ENCODE results near the gene GMDS.

Gene GMDS

GRCh38 chr6:1643830-1644445, 601.5 kb downstream of the GMDS start:
- Histone ChIP-seq H3K36me3 (replicated peaks; ENCODE audit: insufficient read depth, low read length) (no peaks in the 10 kb centered on the region), H3F3A (ENCODE audit: insufficient read depth, low read length) (no peaks in the 10 kb centered on the region), H3K9ac (ENCODE audit: low read length) (no peak overlapping the region), H3K27me3 (replicated peaks; ENCODE audit: insufficient read depth, low read length) (no peaks in the 10 kb centered on the region), H3K4me2 (ENCODE audit: low read depth, low read length) (no peak overlapping the region), H3K9me2 (replicated peaks; ENCODE audit: insufficient read depth, low read length) (no peaks in the 10 kb centered on the region), H2AFZ (ENCODE audit: low read length) (no peak overlapping the region), H3K9me3 (replicated peaks; ENCODE audit: insufficient read depth, low read length) (no peaks in the 10 kb centered on the region), H3K4me3 (ENCODE audit: low read length) (no peak overlapping the region), H4K20me1 (ENCODE audit: insufficient read depth, low read length) (no peaks in the 10 kb centered on the region), H3K79me2 (ENCODE audit: low read length) (no peaks in the 10 kb centered on the region), H3K4me1 (ENCODE audit: low read length) (no peaks in the 10 kb centered on the region), H3K27ac (ENCODE audit: low read length) (no peak overlapping the region)
- DNase-seq = no peak
- TF ChIP-seq EZH2phosphoT487 (IDR thresholded peaks at IDR 0.05; ENCODE audit: low read length) (no peak), EZH2 (optimal IDR thresholded peaks at IDR 0.05; ENCODE audit: low read depth, low read length) (no peak), CTCF (IDR thresholded peaks at IDR 0.05; ENCODE audit: low read length) (no peak)

GRCh38 chr6:1643111-1643510, 602.3 kb downstream of the GMDS start:
- H3K27me3 ChIP-seq (replicated peaks; ENCODE audit: insufficient read depth, low read length) = no peaks in the 10 kb centered on the region
- no peak overlapping the region for H2AFZ ChIP-seq (ENCODE audit: low read length)
- no peaks in the 10 kb centered on the region for H3K9me2 ChIP-seq (replicated peaks; ENCODE audit: insufficient read depth, low read length)
- TF ChIP-seq CTCF (IDR thresholded peaks at IDR 0.05; ENCODE audit: low read length) (no peak), EZH2 (optimal IDR thresholded peaks at IDR 0.05; ENCODE audit: low read depth, low read length) (no peak), EZH2phosphoT487 (IDR thresholded peaks at IDR 0.05; ENCODE audit: low read length) (no peak)
- H3K79me2 ChIP-seq (ENCODE audit: low read length) = no peaks in the 10 kb centered on the region
- no peak overlapping the region for H3K27ac ChIP-seq (ENCODE audit: low read length)
- no peak for DNase-seq
- H3K4me1 ChIP-seq (ENCODE audit: low read length) = no peaks in the 10 kb centered on the region
- H3K4me3 ChIP-seq (ENCODE audit: low read length) = no peak overlapping the region
- no peaks in the 10 kb centered on the region for H3F3A ChIP-seq (ENCODE audit: insufficient read depth, low read length)
- H3K9ac ChIP-seq (ENCODE audit: low read length) = no peak overlapping the region
- H3K36me3 ChIP-seq (replicated peaks; ENCODE audit: insufficient read depth, low read length) = no peaks in the 10 kb centered on the region
- H3K4me2 ChIP-seq (ENCODE audit: low read depth, low read length) = no peak overlapping the region
- no peaks in the 10 kb centered on the region for H3K9me3 ChIP-seq (replicated peaks; ENCODE audit: insufficient read depth, low read length)
- no peaks in the 10 kb centered on the region for H4K20me1 ChIP-seq (ENCODE audit: insufficient read depth, low read length)

GRCh38 chr6:1641343-1641885, 604.0 kb downstream of the GMDS start:
- Histone ChIP-seq H3K27me3 (replicated peaks; ENCODE audit: insufficient read depth, low read length) (no peaks in the 10 kb centered on the region), H3K27ac (ENCODE audit: low read length) (no peak overlapping the region), H3K9me3 (replicated peaks; ENCODE audit: insufficient read depth, low read length) (no peaks in the 10 kb centered on the region), H3F3A (ENCODE audit: insufficient read depth, low read length) (no peaks in the 10 kb centered on the region), H3K36me3 (replicated peaks; ENCODE audit: insufficient read depth, low read length) (no peaks in the 10 kb centered on the region), H3K9me2 (replicated peaks; ENCODE audit: insufficient read depth, low read length) (no peaks in the 10 kb centered on the region), H3K79me2 (ENCODE audit: low read length) (no peaks in the 10 kb centered on the region), H3K4me1 (ENCODE audit: low read length) (no peaks in the 10 kb centered on the region), H4K20me1 (ENCODE audit: insufficient read depth, low read length) (no peaks in the 10 kb centered on the region), H2AFZ (ENCODE audit: low read length) (no peak overlapping the region), H3K9ac (ENCODE audit: low read length) (no peak overlapping the region), H3K4me2 (ENCODE audit: low read depth, low read length) (no peak overlapping the region), H3K4me3 (ENCODE audit: low read length) (no peak overlapping the region)
- no peak for DNase-seq
- TF ChIP-seq EZH2 (optimal IDR thresholded peaks at IDR 0.05; ENCODE audit: low read depth, low read length) (no peak), EZH2phosphoT487 (IDR thresholded peaks at IDR 0.05; ENCODE audit: low read length) (no peak), CTCF (IDR thresholded peaks at IDR 0.05; ENCODE audit: low read length) (no peak)
